Nephron progenitor cell (in vitro differentiated cells): ENCODE data around the gene MYO7B.
A peak's percentile ranks its signal among the peaks of the same experiment; 100 is the strongest.

Source experiments
- DNase-seq: peaks from one replicate; pipeline ENCODE4 v3.0.0; 2021
- H3K27ac Mint-ChIP-seq: 2 replicates; pipeline ENCODE4 v1.8.0; 2021; ENCODE audit warnings: mild to moderate bottlenecking, moderate library complexity, mixed read lengths
- H3K27me3 Mint-ChIP-seq: 2 replicates; pipeline ENCODE4 v1.8.0; 2021; ENCODE audit warnings: mild to moderate bottlenecking, low read depth, mixed read lengths; ENCODE audit not compliant: poor library complexity
- H3K36me3 Mint-ChIP-seq: 2 replicates; pipeline ENCODE4 v1.8.0; 2021; ENCODE audit warnings: low read depth, mixed read lengths
- H3K4me1 Mint-ChIP-seq: 2 replicates; pipeline ENCODE4 v1.8.0; 2021; ENCODE audit warnings: mixed read lengths
- H3K4me3 Mint-ChIP-seq: 2 replicates; pipeline ENCODE4 v1.8.0; 2021; ENCODE audit warnings: mild to moderate bottlenecking, moderate library complexity, mixed read lengths
- H3K9me3 Mint-ChIP-seq: 2 replicates; pipeline ENCODE4 v1.8.0; 2021; ENCODE audit warnings: mild to moderate bottlenecking, moderate library complexity, mixed read lengths
- CTCF ChIP-seq: fragments of 200-600 bp; sonication (generic); IDR thresholded peaks from 2 replicates; pipeline ENCODE4 v1.5.0; 2021; ENCODE audit warnings: antibody characterized with exemption

The MYO7B gene

DNA sequence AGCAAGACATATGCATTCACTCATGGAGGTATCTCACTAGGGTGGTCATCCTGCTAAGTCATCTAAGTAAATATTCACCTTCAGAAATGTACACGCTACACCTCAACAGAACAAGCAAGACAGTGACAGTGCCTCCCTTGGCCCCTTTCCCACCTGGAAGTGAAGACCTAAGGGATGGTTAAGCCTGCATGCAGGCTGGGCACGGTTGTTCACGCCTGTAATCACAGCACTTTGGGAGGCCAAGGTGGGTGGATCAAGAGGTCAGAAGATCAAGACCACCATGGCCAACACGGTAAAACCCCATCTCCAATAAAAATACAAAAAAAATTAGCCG lies 135.4 kb downstream of the MYO7B start:
- H3K4me1 Mint-ChIP-seq, result peaks cover 8% of the 10 kb centered on the region
- H3K36me3 Mint-ChIP-seq, result no peaks in the 10 kb centered on the region
- peaks cover 6% of the 10 kb centered on the region for H3K9me3 Mint-ChIP-seq
- H3K27ac Mint-ChIP-seq, result no peak overlapping the region
- no peak overlapping the region for H3K4me3 Mint-ChIP-seq
- TF ChIP-seq CTCF, result no peak
- peaks cover 92% of the 10 kb centered on the region for H3K27me3 Mint-ChIP-seq
- DNase-seq, result no peak

GRCh38 chr2:127671557-127672302 lies 136.2 kb downstream of the MYO7B start:
- Mint-ChIP-seq H3K4me1 (peaks cover 13% of the 10 kb centered on the region), H3K36me3 (no peaks in the 10 kb centered on the region), H3K27me3 (peaks cover 92% of the 10 kb centered on the region), H3K4me3 (no peak overlapping the region), H3K27ac (no peak overlapping the region), H3K9me3 (peaks cover 6% of the 10 kb centered on the region)
- no peak for TF ChIP-seq CTCF
- no peak for DNase-seq

GRCh38 chr2:127672341-127673224 lies 137.1 kb downstream of the MYO7B start:
- H3K4me3 Mint-ChIP-seq, result no peak overlapping the region
- peaks cover 92% of the 10 kb centered on the region for H3K27me3 Mint-ChIP-seq
- no peak for DNase-seq
- peaks cover 13% of the 10 kb centered on the region for H3K4me1 Mint-ChIP-seq
- H3K36me3 Mint-ChIP-seq, result no peaks in the 10 kb centered on the region
- H3K9me3 Mint-ChIP-seq, result peaks cover 3% of the 10 kb centered on the region
- TF ChIP-seq CTCF, result no peak
- no peak overlapping the region for H3K27ac Mint-ChIP-seq

GRCh38 chr2:127673291-127674069 lies 138.0 kb downstream of the MYO7B start:
- no peak overlapping the region for H3K27ac Mint-ChIP-seq
- H3K4me3 Mint-ChIP-seq, result peak overlapping the region; percentile 49
- peaks cover 94% of the 10 kb centered on the region for H3K27me3 Mint-ChIP-seq
- H3K9me3 Mint-ChIP-seq, result no peaks in the 10 kb centered on the region
- H3K36me3 Mint-ChIP-seq, result no peaks in the 10 kb centered on the region
- TF ChIP-seq CTCF, result no peak
- no peak for DNase-seq
- H3K4me1 Mint-ChIP-seq, result peaks cover 13% of the 10 kb centered on the region

- peak; percentile 62 for DNase-seq
- Mint-ChIP-seq H3K36me3 (no peaks in the 10 kb centered on the region), H3K9me3 (no peaks in the 10 kb centered on the region), H3K27ac (no peak overlapping the region), H3K4me3 (peak overlapping the region; percentile 83), H3K4me1 (peaks cover 13% of the 10 kb centered on the region), H3K27me3 (peaks cover 87% of the 10 kb centered on the region)
- TF ChIP-seq CTCF, result no peak
These were observed 139.0 kb downstream of the MYO7B start for GRCh38 chr2:127674241-127675209.
